Astrocyte (in vitro differentiated cells and primary cell): ENCODE data around the gene LRRC74A.

ENCODE experiments used
- CTCF ChIP-seq: IDR thresholded peaks from 2 replicates; pipeline ENCODE4 v1.5.1; 2011; ENCODE audit warnings: low read depth, mild to moderate bottlenecking, inconsistent platforms, low read length, moderate library complexity; ENCODE audit not compliant: insufficient read depth
- EZH2 ChIP-seq: IDR thresholded peaks from 2 replicates; pipeline ENCODE4 v1.6.1; 2012; ENCODE audit warnings: mild to moderate bottlenecking, low read length, inconsistent platforms; ENCODE audit not compliant: insufficient read depth

GRCh38 chr14:76782115-76782884 is 43.9 kb upstream of the LRRC74A start:
- no peak for TF ChIP-seq EZH2
- no peak for TF ChIP-seq CTCF
